Sigmoid colon (tissue), 4 donors: ENCODE results near the gene ATP10D.

Experiments
- CTCF ChIP-seq, 4 experiments: fragments of 450-650 bp in 3 of 4; fragments of 200-600 bp in 1 of 4; IDR thresholded peaks; one replicate each; pipeline ENCODE4 v1.5.1; 2016 to 2019; ENCODE audit warnings: antibody characterized with exemption in 4 of 4, mild to moderate bottlenecking in 3 of 4, moderate library complexity in 2 of 4
- EP300 ChIP-seq, 4 donors: sonication (generic); formaldehyde crosslinking; IDR thresholded peaks; one replicate each; pipeline ENCODE4 v1.6.1; 2017; ENCODE audit warnings: antibody characterized with exemption in 4 of 4
- POLR2AphosphoS5 ChIP-seq, 4 donors: sonication (generic); formaldehyde crosslinking; IDR thresholded peaks; one replicate each; pipeline ENCODE4 v1.6.1; 2017; ENCODE audit warnings: antibody characterized with exemption in 4 of 4

DNA sequence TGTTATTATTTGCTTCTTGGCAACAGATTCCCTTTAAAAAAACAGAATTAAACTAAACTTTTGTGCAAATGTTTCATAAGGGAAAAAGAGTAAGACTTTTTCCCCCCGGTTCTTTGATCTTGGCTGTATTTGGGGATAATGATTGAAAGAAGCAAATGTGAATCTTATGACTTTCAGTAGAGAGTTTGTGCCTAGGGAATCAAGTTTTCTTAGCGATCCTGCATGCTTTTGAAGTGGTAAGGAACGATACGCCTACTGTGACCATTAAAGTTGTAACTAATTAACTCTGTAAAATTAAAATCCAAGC, 9.0 kb downstream of the ATP10D start:
- TF ChIP-seq CTCF (IDR thresholded peaks at IDR 0.05) (no peak), POLR2AphosphoS5 (IDR thresholded peaks at IDR 0.05) (no peak), EP300 (IDR thresholded peaks at IDR 0.05) (no peak)
